Spleen (tissue), 7 donors: ENCODE measurements around the gene CDH13.
A peak's percentile ranks its signal among the peaks of the same experiment; 100 is the strongest.

Experiments
- POLR2A ChIP-seq, 3 donors: fragments of 450-650 bp; IDR thresholded peaks; one replicate each; pipeline ENCODE4 v1.5.1; 2017; ENCODE audit warnings: antibody characterized with exemption in 3 of 3, mild to moderate bottlenecking in 1 of 3
- POLR2AphosphoS5 ChIP-seq, 3 donors: sonication (generic); formaldehyde crosslinking; IDR thresholded peaks; one replicate each; pipeline ENCODE4 v1.5.1; 2017; ENCODE audit warnings: antibody characterized with exemption in 3 of 3
- TF ChIP-seq, protein P1 (sequence below), 11 experiments: fragments of 200-600 bp in 7 of 11; fragments of 450-650 bp in 4 of 11; sonication (generic) in 4 of 11; IDR thresholded peaks in 8 of 11; conservative IDR thresholded peaks in 3 of 11; 1 replicate in 7 of 11; 2 replicates in 4 of 11; pipeline versions ENCODE4 v1.4.0 to v1.8.0; 2016 to 2021; ENCODE audit warnings: antibody characterized with exemption in 11 of 11, inconsistent platforms in 4 of 11, mild to moderate bottlenecking in 1 of 11
- donor health status: DM: no; HTN: no; CAD: no; lungs with moderate emphysema.
- donor health status: DM: no; HTN: no; CAD: no.
- donor health status: DM: no; HTN: no; CAD: no.

DNA sequence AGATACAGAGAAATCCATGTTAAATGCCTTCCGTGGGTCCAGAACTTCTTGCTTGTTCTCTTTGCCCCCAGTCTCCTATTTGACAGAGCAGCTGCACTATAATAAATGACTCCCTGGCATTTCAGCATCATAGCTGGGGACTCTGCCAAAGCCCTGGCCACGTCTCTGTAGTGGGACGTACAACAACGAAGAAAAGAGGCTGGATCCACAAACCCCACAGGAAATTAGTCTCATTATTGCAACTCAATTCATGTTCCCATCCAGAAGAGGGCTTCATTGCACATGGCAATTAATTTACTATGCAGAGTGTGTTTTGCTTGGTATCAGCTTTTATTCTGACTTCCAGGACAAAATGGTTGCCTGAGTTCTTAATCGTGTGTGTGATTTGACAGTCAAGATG lies 121.3 kb downstream of the CDH13 start:
- TF ChIP-seq, protein P1, sequence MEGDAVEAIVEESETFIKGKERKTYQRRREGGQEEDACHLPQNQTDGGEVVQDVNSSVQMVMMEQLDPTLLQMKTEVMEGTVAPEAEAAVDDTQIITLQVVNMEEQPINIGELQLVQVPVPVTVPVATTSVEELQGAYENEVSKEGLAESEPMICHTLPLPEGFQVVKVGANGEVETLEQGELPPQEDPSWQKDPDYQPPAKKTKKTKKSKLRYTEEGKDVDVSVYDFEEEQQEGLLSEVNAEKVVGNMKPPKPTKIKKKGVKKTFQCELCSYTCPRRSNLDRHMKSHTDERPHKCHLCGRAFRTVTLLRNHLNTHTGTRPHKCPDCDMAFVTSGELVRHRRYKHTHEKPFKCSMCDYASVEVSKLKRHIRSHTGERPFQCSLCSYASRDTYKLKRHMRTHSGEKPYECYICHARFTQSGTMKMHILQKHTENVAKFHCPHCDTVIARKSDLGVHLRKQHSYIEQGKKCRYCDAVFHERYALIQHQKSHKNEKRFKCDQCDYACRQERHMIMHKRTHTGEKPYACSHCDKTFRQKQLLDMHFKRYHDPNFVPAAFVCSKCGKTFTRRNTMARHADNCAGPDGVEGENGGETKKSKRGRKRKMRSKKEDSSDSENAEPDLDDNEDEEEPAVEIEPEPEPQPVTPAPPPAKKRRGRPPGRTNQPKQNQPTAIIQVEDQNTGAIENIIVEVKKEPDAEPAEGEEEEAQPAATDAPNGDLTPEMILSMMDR (IDR thresholded peaks at IDR 0.05 in 8 of 11, conservative IDR thresholded peaks at IDR 0.05 in 3 of 11) = peak in 6 of 11 experiments; percentile 5 to 30 (median 18)
- TF ChIP-seq POLR2AphosphoS5 (IDR thresholded peaks at IDR 0.05) = no peak
- no peak for TF ChIP-seq POLR2A (IDR thresholded peaks at IDR 0.05)
